ENCODE data around the gene CPAMD8. TPM values are rescaled to one million over a fixed set of nuclear protein-coding genes. Genes with fewer than 3 reads are reported as not detected.

CPAMD8 gene
- polyA plus RNA-seq (2011; rRNA removed) (0.38 and 0.56 TPM in 2 replicates), polyA minus RNA-seq (2011; rRNA and poly(A)+ RNA removed) (0.35 and 0.37 TPM in 2 replicates)

DNA sequence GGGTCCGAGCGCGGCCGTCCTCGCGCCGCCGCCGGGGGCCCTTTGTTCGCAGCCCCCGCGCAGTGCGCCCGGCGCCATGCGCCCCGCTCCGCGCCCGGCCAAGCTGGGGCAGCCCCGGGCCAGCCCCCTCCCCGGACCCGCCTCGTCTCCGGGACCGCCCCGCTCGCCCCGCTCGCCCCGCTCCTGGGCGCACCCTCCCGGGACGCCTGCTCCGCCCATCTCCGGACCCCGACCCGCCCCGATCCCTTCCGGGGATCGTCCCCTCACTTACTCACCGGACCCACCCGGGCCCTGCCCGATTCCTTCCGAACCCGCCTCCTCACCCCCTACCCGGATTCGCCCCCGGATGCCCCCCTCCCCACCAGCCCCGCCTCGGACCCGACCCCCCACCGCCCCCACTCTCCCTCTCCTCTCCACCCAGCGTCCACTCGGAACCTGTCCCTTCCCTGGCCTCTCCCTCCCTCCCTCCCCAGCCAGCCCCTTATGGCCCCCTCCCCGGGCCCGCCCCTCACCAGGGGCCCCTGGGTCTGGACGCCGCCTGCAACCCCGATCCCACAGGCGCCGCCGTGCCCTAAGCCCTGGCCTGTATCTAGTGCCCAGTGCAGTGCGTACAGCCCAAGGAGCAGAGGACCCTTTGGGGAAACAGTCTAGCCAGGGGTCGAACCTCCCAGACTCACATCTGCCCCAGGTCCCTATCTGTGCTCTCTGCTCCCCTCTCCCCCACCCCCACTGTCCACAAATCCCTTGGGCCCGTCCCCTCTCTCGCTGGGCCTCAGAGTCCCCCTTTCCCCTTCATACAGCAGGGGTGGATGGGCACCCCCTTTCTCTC lies at the start of gene CPAMD8:
Gene CPAMD8, minus strand, starts transcription at position 105 of the 829 bp plus-strand sequence. CDS start 168 bp downstream, outside the sequence.
- H3K27me3 ChIP-seq (ENCODE audit: control insufficient read depth, insufficient read depth, low read length) = peaks cover 38% of the 10 kb centered on the region
- H3K4me3 ChIP-seq (ENCODE audit: low read depth, low read length) = no peak within 1 kb of the TSS
- CTCF ChIA-PET = interaction anchor here (0.6 kb wide), 1 partner anchor 224 kb away, joined by 9 read pairs; no protein-coding TSS in a partner anchor
- POLR2A ChIA-PET = no interaction called here
- no peak within 1 kb of the TSS for H3K27ac ChIP-seq (ENCODE audit: low read depth, low read length)
- H3K9me3 ChIP-seq (ENCODE audit: control insufficient read depth, insufficient read depth, low read length) = peaks cover 13% of the 10 kb centered on the region
- TF ChIP-seq, protein P1, sequence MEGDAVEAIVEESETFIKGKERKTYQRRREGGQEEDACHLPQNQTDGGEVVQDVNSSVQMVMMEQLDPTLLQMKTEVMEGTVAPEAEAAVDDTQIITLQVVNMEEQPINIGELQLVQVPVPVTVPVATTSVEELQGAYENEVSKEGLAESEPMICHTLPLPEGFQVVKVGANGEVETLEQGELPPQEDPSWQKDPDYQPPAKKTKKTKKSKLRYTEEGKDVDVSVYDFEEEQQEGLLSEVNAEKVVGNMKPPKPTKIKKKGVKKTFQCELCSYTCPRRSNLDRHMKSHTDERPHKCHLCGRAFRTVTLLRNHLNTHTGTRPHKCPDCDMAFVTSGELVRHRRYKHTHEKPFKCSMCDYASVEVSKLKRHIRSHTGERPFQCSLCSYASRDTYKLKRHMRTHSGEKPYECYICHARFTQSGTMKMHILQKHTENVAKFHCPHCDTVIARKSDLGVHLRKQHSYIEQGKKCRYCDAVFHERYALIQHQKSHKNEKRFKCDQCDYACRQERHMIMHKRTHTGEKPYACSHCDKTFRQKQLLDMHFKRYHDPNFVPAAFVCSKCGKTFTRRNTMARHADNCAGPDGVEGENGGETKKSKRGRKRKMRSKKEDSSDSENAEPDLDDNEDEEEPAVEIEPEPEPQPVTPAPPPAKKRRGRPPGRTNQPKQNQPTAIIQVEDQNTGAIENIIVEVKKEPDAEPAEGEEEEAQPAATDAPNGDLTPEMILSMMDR (IDR thresholded peaks at IDR 0.05; ENCODE audit: low read depth, low read length) = no peak
- no peak for DNase-seq (ENCODE audit: low read depth, low spot score)

DNA sequence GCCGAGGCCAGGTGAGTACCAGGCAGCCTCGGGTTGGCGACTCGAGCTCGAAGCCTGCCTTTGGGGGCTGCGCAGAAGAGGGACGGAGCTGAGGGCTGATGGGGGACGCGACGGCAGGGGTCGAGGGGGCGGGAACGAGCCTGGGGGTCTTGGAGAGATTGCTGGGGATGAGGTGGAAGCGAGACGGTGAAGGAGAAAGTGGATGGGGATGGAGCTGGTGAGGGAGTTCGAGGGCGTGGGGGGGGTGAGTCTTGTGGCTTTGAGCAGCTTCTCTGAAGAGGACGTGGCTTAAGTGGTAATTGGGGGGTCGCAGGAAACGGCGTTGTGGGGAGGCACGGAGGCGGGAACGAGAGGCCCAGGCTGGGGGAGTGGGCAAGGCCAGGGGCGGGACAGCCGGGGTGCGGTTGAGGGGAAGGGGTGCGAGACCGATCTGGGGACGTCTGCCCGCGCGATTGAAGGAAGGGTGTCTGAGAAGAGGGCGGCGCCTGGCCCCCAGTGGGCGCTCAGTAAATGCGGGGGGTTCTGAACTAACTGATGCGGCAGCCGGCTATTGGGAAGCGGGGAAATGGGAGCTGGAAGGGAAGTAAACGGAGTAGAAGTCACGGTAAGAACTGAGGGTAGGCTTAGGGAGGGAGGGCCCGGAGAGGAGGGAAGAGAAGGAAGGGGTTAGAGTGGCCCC lies 49.4 kb upstream of the CPAMD8 start:
- TF ChIP-seq, protein P1 (IDR thresholded peaks at IDR 0.05; ENCODE audit: low read depth, low read length) = 0 out of 2 replicates have a peak, but pooled peaks have one; percentile 6
- Histone ChIP-seq H3K4me3 (ENCODE audit: low read depth, low read length) (peak overlapping the region; percentile 92), H3K27ac (ENCODE audit: low read depth, low read length) (peak overlapping the region; percentile 57), H3K9me3 (ENCODE audit: control insufficient read depth, insufficient read depth, low read length) (no peaks in the 10 kb centered on the region), H3K27me3 (ENCODE audit: control insufficient read depth, insufficient read depth, low read length) (no peaks in the 10 kb centered on the region)
- POLR2A ChIA-PET = interaction anchor here (0.6 to 0.9 kb wide), 3 partner anchors 140 to 631 kb away, joined by 3 to 10 read pairs (median 3); no protein-coding TSS in a partner anchor
- DNase-seq (ENCODE audit: low read depth, low spot score) = no peak
- CTCF ChIA-PET = interaction anchor here (0.6 to 1.1 kb wide), 3 partner anchors 10 to 100 kb away, joined by 3 to 6 read pairs (median 3); no protein-coding TSS in a partner anchor

DNA sequence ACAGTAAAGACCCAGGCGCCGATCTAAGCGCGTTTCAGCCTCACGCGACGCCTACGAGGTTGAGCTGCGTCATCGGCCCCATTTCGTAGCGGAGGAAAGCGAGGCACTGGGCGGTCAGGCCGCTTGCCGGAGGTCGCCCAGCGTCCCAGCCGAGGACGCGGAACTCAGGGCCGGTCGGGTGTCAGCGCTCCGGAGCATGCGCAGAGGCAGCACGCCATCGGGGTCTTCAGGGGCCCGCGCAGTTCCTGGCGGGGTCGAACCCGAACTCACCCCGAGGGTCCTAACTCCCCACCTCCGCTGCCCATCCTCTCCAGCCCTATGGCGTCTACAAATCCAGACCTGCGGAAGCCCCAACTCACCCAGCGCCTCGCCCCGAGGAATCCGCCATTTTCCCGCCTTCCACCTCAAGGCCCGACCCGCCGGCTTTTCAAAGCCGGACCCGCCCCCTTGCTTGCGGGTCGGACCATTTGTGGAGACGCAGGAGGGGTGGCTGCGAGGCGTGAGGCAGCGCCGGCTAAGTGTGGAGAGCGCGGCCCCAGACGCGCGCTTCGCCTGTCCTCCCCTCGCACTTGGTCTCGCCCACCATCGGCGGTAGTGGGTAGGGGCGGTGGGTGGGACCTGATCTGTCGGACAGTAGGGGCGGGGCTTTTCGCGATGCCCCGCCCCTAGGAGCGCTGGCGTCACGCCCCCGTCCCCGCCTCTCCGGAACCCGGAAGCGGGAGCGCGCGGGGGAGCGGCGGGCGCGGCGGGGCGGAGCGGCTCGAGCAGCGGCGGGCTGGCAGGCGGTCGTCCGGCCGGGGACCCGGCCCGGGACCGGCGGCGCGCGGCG lies 48.6 kb upstream of the CPAMD8 start, which contains the start of the genes HAUS8 and MYO9B:
Gene HAUS8, minus strand, starts transcription at position 418 of the 829 bp plus-strand sequence. Its CDS starts 30 bp downstream, at position 388.
Gene MYO9B, plus strand, starts transcription at position 743 of the 829 bp plus-strand sequence. CDS start 25,941 bp downstream, outside the sequence.
- H3K4me3 ChIP-seq (ENCODE audit: low read depth, low read length) = peak within 1 kb of the TSS; percentile 92
- H3K9me3 ChIP-seq (ENCODE audit: control insufficient read depth, insufficient read depth, low read length) = no peaks in the 10 kb centered on the region
- peak within 1 kb of the TSS; percentile 62 for H3K27ac ChIP-seq (ENCODE audit: low read depth, low read length)
- TF ChIP-seq, protein P1 (IDR thresholded peaks at IDR 0.05; ENCODE audit: low read depth, low read length) = no peak
- CTCF ChIA-PET = no interaction called here
- peak; percentile 99 for DNase-seq (ENCODE audit: low read depth, low spot score)
- POLR2A ChIA-PET = interaction anchor here (0.7 to 0.9 kb wide), 2 partner anchors 140 to 630 kb away, joined by 3 to 10 read pairs; no protein-coding TSS in a partner anchor
- H3K27me3 ChIP-seq (ENCODE audit: control insufficient read depth, insufficient read depth, low read length) = no peaks in the 10 kb centered on the region

DNA sequence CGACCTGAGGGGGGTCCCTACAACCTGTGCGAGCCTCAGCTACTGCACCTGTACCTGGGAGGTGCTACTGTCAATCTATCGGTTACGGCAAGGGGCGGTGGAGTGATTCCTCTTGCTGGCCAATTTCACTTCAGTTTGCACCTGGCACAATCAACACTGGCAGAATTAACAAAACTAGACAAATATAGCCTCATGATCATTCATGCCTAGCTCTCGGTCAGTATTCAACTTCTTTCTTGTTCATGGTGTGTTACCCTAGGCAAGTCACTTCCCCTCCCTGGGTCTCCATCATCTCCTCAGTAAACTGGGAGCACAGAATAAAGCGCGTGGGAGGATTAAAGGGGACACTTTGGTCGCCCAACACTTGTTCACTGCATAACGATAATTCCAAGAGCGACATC lies 48.0 kb upstream of the CPAMD8 start:
- no peaks in the 10 kb centered on the region for H3K9me3 ChIP-seq (ENCODE audit: control insufficient read depth, insufficient read depth, low read length)
- H3K27me3 ChIP-seq (ENCODE audit: control insufficient read depth, insufficient read depth, low read length) = no peaks in the 10 kb centered on the region
- ChIA-PET CTCF (no interaction called here), POLR2A (no interaction called here)
- DNase-seq (ENCODE audit: low read depth, low spot score) = no peak
- TF ChIP-seq, protein P1 (IDR thresholded peaks at IDR 0.05; ENCODE audit: low read depth, low read length) = no peak
- H3K27ac ChIP-seq (ENCODE audit: low read depth, low read length) = peak overlapping the region; percentile 62
- peak overlapping the region; percentile 90 for H3K4me3 ChIP-seq (ENCODE audit: low read depth, low read length)

Measured in AG04450 (cell line).